Astrocyte of the cerebellum (primary cell): Measurements from ENCODE around the gene GGN.
"Not testable (repeated sequence)": the region's sequence is repeated elsewhere in the genome, so short reads cannot be mapped to it uniquely, and the experiment has no call there.

Experiments used
- DNase-seq: peaks from one replicate; pipeline ENCODE4 v3.0.0-alpha.2; 2011; ENCODE audit warnings: low read depth
- H3K4me3 ChIP-seq: 2 replicates; pipeline ENCODE4 v1.5.1; 2011; ENCODE audit warnings: mild to moderate bottlenecking, low read depth, low read length, moderate library complexity
- CTCF ChIP-seq: IDR thresholded peaks from 2 replicates; pipeline ENCODE4 v1.5.1; 2012; ENCODE audit warnings: low read length, low read depth, moderate library complexity, mild to moderate bottlenecking; ENCODE audit errors: missing control alignments
- in situ Hi-C: cut with HindIII; loops from 2 replicates; pipeline ENCODE4 v1.10.0; 2017; ENCODE audit warnings: low sequenced_read_pairs

The GGN gene

GRCh38 chr19:38429055-38429810, 41.4 kb upstream of the GGN start:
- in situ Hi-C loops: no loop called here
- DNase-seq: no peak
- no peak for TF ChIP-seq CTCF
- no peak overlapping the region for H3K4me3 ChIP-seq

- in situ Hi-C loops, H3K4me3 ChIP-seq, DNase-seq: not testable (repeated sequence)
These were observed 39.3 kb upstream of the GGN start for GRCh38 chr19:38427035-38427677.

- H3K4me3 ChIP-seq: no peak within 1 kb of the TSS
- no peak for DNase-seq
- in situ Hi-C loops: no loop called here
- no peak for TF ChIP-seq CTCF
These were observed 38.1 kb upstream of the GGN start, which contains the start of gene RASGRP4 for GRCh38 chr19:38425810-38426466. RASGRP4 (minus strand) TSS chr19:38426219; CDS start chr19:38426091, 128 bp downstream.

- in situ Hi-C loops: no loop called here
- DNase-seq: no peak
- H3K4me3 ChIP-seq: no peak overlapping the region
- no peak for TF ChIP-seq CTCF
These were observed 37.5 kb upstream of the GGN start for GRCh38 chr19:38425222-38425809.

GRCh38 chr19:38424272-38424671, 36.4 kb upstream of the GGN start:
- no peak for DNase-seq
- H3K4me3 ChIP-seq: no peak overlapping the region
- TF ChIP-seq CTCF: no peak
- in situ Hi-C loops: no loop called here

GRCh38 chr19:38422438-38422837, 34.6 kb upstream of the GGN start:
- in situ Hi-C loops: no loop called here
- H3K4me3 ChIP-seq: no peak overlapping the region
- no peak for TF ChIP-seq CTCF
- DNase-seq: no peak

- no peak for TF ChIP-seq CTCF
- in situ Hi-C loops: no loop called here
- H3K4me3 ChIP-seq: no peak overlapping the region
- no peak for DNase-seq
These were observed 34.0 kb upstream of the GGN start for GRCh38 chr19:38421856-38422255.
